Activated CD4-positive, alpha-beta T cell treated with anti-CD3 and anti-CD28 coated beads for 36 hours (primary cell): ENCODE measurements around the gene AIMP1. TPM values are rescaled to one million over a fixed set of nuclear protein-coding genes. Genes with fewer than 3 reads are reported as not detected.
A peak's percentile ranks its signal among the peaks of the same experiment; 100 is the strongest.

Experiments used
- ATAC-seq: fragments of 200-7000 bp; cut with Tn5 transposase; one replicate; pipeline ENCODE4 v1.10.0; 2021; ENCODE audit warnings: mild to moderate bottlenecking, moderate library complexity
- CTCF ChIA-PET: fragments of 350-600 bp; sonication (Branson Sonifier 250); formaldehyde crosslinking; loops from one replicate; lab custom pipeline; 2021; ENCODE audit warnings: antibody characterized with exemption; lab: Charles Lee
- POLR2A ChIA-PET: fragments of 350-600 bp; sonication (Branson Sonifier 250); formaldehyde crosslinking; loops from one replicate; lab custom pipeline; 2021; ENCODE audit warnings: antibody characterized with exemption, inconsistent platforms; lab: Charles Lee
- DNase-seq: peaks from one replicate; pipeline ENCODE4 v3.0.0-alpha.2; 2020
- H3K27ac Mint-ChIP-seq: one replicate; pipeline ENCODE4 v1.8.0; 2021; ENCODE audit warnings: mixed read lengths
- H3K27me3 Mint-ChIP-seq: one replicate; pipeline ENCODE4 v1.8.0; 2021; ENCODE audit warnings: mixed read lengths
- H3K36me3 Mint-ChIP-seq: one replicate; pipeline ENCODE4 v1.8.0; 2021; ENCODE audit warnings: low read depth, mixed read lengths
- H3K4me1 Mint-ChIP-seq: one replicate; pipeline ENCODE4 v1.8.0; 2021; ENCODE audit warnings: mixed read lengths
- H3K4me3 Mint-ChIP-seq: one replicate; pipeline ENCODE4 v1.8.0; 2021; ENCODE audit warnings: mild to moderate bottlenecking, moderate library complexity, mixed read lengths
- H3K9me3 Mint-ChIP-seq: one replicate; pipeline ENCODE4 v1.8.0; 2021; ENCODE audit warnings: low read depth, mixed read lengths
- intact Hi-C, 2 experiments: fragments of 100-400 bp; cut with DNase I in 1 of 2; cut with micrococcal nuclease in 1 of 2; formaldehyde crosslinking; loops; one replicate each; pipeline versions ENCODE4 v1.14.2 to v1.15.1; 2022 to 2024; cut with DNase I, micrococcal nuclease
- total RNA-seq, 2 experiments: library from RNA; stranded (reverse); gene quantifications; one replicate each; pipeline ENCODE4 v1.2.3, GENCODE V29; 2021

Gene AIMP1
- total RNA-seq, 2 experiments from 2014 or later = 41.9 to 69.5 TPM

DNA sequence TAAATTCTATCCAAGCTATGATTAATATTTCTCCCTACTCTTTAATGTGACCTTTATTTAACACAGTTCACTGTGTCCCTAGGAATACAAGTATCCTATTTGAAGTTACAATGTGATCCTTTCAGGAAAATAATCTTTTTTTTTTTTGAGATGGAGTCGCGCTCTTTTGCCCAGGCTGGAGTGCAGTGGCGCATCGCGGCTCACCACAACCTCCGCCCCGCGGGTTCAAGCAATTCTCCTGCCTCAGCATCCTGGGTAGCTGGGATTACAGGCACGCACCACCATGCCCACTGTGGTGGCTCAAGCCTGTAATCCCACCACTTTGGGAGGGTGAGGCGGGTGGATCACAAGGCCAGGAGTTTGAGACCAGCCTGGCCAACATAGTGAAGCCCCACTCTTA, 22.3 kb upstream of the AIMP1 start:
- H3K27ac Mint-ChIP-seq = no peak overlapping the region
- CTCF ChIA-PET = no interaction called here
- H3K4me3 Mint-ChIP-seq = no peak overlapping the region
- intact Hi-C loops = no loop called here
- peaks cover 36% of the 10 kb centered on the region for H3K36me3 Mint-ChIP-seq
- POLR2A ChIA-PET = no interaction called here
- H3K27me3 Mint-ChIP-seq = no peaks in the 10 kb centered on the region
- DNase-seq (no peak), ATAC-seq (no peak)
- no peaks in the 10 kb centered on the region for H3K4me1 Mint-ChIP-seq
- H3K9me3 Mint-ChIP-seq = no peaks in the 10 kb centered on the region

DNA sequence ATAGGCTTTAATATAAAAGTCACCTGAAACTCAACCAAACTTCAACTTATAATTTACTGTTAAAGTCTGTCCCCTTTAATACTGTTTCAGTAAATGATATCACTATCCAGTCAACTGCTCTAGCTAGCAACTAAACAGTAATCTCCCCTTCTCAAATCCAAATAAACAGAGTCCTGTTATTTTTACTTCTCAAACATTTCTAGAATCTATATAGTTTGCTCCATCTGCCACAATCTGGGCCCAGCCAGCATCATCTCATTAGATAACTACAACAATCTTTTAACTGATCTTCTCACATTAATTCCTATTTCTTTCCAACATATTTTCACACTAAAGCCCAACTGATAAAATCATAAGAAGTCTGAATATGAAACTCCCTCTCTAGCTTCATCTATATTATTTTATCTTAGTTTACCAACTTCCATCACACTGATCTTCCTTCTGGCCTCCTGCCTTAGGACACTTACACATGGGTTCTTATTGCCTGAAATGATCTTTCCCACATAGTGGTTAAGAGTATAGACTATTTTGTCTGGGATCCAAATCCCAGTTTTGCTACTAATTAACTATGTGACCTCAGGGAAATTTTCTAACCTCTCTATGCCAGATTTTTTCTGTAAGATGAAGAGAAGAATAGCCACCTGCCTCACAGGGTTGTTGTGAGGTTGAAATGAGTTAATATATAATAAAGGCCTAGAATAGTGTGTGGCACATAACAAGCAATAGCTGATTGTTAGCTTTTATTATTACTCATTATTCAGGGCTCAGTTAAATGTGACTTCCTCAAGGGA, 18.9 kb upstream of the AIMP1 start:
- Mint-ChIP-seq H3K9me3 (no peaks in the 10 kb centered on the region), H3K27me3 (no peaks in the 10 kb centered on the region), H3K36me3 (peaks cover 31% of the 10 kb centered on the region), H3K4me1 (peaks cover 5% of the 10 kb centered on the region), H3K4me3 (no peak overlapping the region), H3K27ac (no peak overlapping the region)
- POLR2A ChIA-PET = no interaction called here
- CTCF ChIA-PET = interaction anchor here (1.7 kb wide), 1 partner anchor 16 kb away, joined by 5 read pairs; no protein-coding TSS in a partner anchor
- no peak for DNase-seq
- no peak for ATAC-seq
- intact Hi-C loops = no loop called here

DNA sequence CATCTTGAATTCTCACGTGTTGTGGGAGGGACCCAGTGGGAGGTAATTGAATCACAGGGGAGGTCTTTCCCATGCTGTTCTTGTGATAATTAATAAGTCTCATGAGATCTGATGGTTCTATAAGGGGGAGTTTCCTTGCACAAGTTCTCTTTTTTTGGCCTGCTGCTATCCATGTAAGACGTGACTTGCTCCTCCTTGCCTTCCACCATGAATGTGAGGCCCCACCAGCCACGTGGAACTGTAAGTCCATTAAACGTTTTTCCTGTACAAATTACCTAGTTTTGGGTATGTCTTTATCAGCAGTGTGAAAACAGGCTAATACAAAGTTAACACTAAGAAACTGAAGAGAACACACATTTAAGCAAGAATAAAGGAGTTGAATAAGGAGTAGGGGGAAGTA, 16.4 kb upstream of the AIMP1 start:
- Mint-ChIP-seq H3K27me3 (no peaks in the 10 kb centered on the region), H3K36me3 (peaks cover 25% of the 10 kb centered on the region), H3K4me1 (peaks cover 12% of the 10 kb centered on the region), H3K9me3 (no peaks in the 10 kb centered on the region), H3K27ac (no peak overlapping the region), H3K4me3 (no peak overlapping the region)
- CTCF ChIA-PET = interaction anchor here (1.1 kb wide), 1 partner anchor 48 kb away, joined by 3 read pairs; no protein-coding TSS in a partner anchor
- ATAC-seq (no peak), DNase-seq (no peak)
- intact Hi-C loops = no loop called here
- POLR2A ChIA-PET = no interaction called here

DNA sequence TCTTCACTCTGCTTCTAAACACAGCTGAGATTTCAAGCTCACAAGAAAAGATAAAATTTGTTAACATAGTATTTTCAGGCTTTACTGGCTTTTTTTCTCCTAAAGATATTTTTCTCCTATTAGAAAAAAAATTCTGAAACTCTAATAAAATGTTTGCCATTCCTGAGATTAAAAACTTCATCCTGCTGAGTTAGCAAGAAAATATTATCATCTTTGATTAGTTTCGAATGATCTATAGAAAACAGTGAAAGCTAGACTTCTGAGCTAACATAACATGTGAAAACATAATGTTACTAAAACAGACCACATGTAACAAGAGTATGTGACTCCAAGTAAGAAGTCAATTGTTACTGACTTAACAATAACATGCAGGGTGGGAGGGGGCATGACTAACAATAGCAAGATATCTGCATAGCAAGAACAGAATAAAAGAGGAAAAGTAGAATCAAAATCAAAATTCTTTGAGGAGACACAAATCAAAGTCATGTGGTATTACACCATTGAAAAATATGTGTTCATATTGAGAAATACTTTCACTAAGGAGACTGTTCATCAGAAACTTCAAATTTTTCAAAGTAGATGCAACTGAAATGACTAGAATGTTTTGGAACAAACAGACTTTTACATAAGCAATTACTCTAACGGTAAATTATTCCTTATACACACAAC, 14.8 kb upstream of the AIMP1 start:
- Mint-ChIP-seq H3K4me3 (no peak overlapping the region), H3K27me3 (no peaks in the 10 kb centered on the region), H3K27ac (no peak overlapping the region), H3K36me3 (peaks cover 25% of the 10 kb centered on the region), H3K4me1 (peaks cover 12% of the 10 kb centered on the region), H3K9me3 (no peaks in the 10 kb centered on the region)
- POLR2A ChIA-PET = interaction anchor here (0.9 kb wide), 1 partner anchor 14 kb away, joined by 3 read pairs; the partner anchor contains the start of gene TBCK
- DNase-seq (no peak), ATAC-seq (peak; percentile 36)
- CTCF ChIA-PET = no interaction called here
- intact Hi-C loops = no loop called here

DNA sequence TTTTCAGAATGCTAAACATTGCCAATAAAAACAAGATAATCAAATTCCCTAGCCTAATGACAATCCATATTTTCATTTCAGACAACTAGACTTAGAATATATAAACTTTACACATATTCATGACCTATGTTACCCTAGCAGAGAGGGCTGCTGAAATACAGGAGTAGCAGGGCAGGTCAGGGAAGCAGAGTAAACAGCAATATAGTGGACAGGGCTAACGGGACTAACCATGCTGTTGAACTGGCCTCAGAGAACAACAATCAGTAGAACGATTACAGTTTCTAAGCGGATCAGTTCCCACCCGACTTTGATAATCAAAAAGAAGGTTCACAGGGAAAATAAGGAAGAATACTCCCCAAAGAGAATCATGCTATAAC, 14.3 kb upstream of the AIMP1 start:
- H3K4me3 Mint-ChIP-seq = no peak overlapping the region
- no peak for DNase-seq
- no peaks in the 10 kb centered on the region for H3K27me3 Mint-ChIP-seq
- H3K9me3 Mint-ChIP-seq = no peaks in the 10 kb centered on the region
- POLR2A ChIA-PET = no interaction called here
- peaks cover 28% of the 10 kb centered on the region for H3K36me3 Mint-ChIP-seq
- ATAC-seq = no peak
- CTCF ChIA-PET = no interaction called here
- H3K27ac Mint-ChIP-seq = no peak overlapping the region
- H3K4me1 Mint-ChIP-seq = peaks cover 12% of the 10 kb centered on the region
- intact Hi-C loops = no loop called here

DNA sequence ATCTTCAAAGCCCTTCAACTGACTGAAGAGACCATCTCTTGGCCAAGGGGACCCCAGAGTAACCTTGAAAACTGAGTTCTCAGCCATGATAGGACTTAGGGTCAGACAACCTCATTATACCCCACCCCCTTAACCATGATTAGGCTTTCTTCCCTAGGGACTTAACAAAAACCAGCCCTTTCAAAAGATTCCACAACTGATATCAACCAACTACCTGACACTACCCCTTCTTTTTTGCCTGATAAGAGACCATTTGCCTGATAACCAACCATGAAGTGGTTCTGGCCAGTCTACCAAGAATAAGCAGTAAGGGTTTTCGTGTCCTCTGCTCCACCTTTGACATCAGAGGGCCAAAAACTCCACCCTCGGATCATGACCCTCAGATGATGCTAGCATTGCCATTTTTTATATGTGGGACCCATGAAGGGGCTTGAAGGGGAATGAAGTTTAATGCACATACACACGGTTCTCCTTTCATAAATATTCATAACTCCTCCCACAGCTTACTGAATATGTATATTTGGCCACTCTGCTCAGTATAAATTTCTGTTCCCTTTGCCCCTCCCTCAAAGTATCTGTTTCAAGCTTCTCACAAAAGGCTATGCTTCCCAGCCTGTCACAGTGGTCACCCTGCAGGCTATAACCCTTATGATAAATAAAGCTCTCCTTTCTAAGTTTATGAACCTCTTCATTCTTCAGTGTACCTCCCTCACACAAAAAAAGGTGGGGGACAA, 12.6 kb upstream of the AIMP1 start:
- H3K4me3 Mint-ChIP-seq = no peak overlapping the region
- ChIA-PET CTCF (no interaction called here), POLR2A (no interaction called here)
- peaks cover 30% of the 10 kb centered on the region for H3K36me3 Mint-ChIP-seq
- peaks cover 15% of the 10 kb centered on the region for H3K4me1 Mint-ChIP-seq
- H3K9me3 Mint-ChIP-seq = no peaks in the 10 kb centered on the region
- no peak overlapping the region for H3K27ac Mint-ChIP-seq
- no peaks in the 10 kb centered on the region for H3K27me3 Mint-ChIP-seq
- DNase-seq (no peak), ATAC-seq (no peak)
- intact Hi-C loops = no loop called here

DNA sequence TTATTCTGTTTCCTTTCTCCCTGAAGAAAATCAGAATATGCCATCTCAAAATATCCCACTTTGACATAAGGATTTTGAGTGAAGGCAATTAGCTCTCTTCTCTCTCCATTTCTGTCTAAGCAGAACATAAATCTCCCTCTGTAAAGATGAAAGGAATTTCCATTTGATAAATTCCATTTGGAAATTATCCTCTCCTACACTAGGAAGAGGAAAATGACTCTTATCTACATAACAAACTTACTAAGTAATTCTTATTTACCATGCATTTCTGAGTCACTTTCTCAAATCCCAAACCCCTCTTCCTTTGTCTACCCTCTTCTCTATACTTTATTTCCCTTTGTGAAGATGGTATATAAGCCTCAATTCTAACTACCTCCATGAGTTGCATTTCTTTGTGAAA, 11.7 kb upstream of the AIMP1 start:
- Mint-ChIP-seq H3K4me3 (no peak overlapping the region), H3K4me1 (peaks cover 15% of the 10 kb centered on the region), H3K27me3 (no peaks in the 10 kb centered on the region), H3K9me3 (no peaks in the 10 kb centered on the region), H3K27ac (no peak overlapping the region), H3K36me3 (peaks cover 30% of the 10 kb centered on the region)
- ATAC-seq = no peak
- intact Hi-C loops = no loop called here
- ChIA-PET CTCF (no interaction called here), POLR2A (no interaction called here)
- no peak for DNase-seq

DNA sequence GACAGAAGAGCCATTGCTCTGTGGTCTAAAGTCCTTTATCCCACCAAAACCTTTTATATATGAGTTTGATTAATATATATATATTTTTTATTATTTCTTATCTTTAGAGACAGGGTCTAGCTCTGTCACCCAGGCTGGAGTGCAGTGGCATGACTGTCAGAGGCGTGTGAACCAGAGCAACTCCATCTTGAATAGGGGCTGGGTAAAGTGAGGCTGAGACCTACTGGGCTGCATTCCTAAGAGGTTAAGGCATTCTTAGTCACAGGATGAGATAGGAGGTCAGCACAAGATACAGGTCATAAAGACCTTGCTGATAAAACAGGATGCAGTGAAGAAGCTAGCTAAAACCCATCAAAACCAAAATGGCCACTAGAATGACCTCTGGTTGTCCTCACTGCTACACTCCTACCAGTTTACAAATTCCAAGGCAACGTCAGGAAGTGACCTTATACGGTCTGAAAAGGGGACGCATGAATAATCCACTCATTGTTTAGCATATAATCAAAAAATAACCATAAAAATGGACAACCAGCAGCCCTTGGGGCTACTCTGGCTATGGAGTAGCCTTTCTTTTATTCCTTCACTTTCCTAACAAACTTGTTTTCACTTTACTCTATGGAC, 10.8 kb upstream of the AIMP1 start:
- peaks cover 25% of the 10 kb centered on the region for H3K36me3 Mint-ChIP-seq
- no peak overlapping the region for H3K27ac Mint-ChIP-seq
- DNase-seq = no peak
- ChIA-PET CTCF (interaction anchor here (1.2 kb wide), 1 partner anchor 15 kb away, joined by 5 read pairs; no protein-coding TSS in a partner anchor), POLR2A (no interaction called here)
- intact Hi-C loops = no loop called here
- peaks cover 19% of the 10 kb centered on the region for H3K4me1 Mint-ChIP-seq
- ATAC-seq = no peak
- no peak overlapping the region for H3K4me3 Mint-ChIP-seq
- H3K9me3 Mint-ChIP-seq = no peaks in the 10 kb centered on the region
- H3K27me3 Mint-ChIP-seq = no peaks in the 10 kb centered on the region

DNA sequence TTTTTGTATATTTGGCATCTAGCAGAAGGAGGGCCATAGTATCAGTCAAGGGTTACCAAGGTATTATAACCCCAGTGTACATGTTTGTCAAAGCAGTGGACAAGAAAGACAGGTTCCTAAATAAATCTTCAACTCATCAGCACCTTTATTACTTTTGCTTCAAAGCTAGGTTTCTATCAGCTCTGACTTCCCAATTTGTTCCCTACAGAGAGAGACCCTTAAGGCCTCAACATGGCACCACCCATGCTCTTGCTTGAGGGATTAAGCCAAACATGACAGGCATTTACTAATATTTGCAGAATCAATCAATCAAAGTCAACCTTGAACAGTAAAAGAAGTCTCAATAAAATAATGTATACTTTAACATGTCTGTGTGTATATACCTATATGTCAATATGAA, 9.8 kb upstream of the AIMP1 start:
- ChIA-PET POLR2A (no interaction called here), CTCF (no interaction called here)
- no peak for ATAC-seq
- Mint-ChIP-seq H3K4me1 (peaks cover 17% of the 10 kb centered on the region), H3K27me3 (no peaks in the 10 kb centered on the region), H3K36me3 (peaks cover 25% of the 10 kb centered on the region), H3K4me3 (no peak overlapping the region), H3K27ac (no peak overlapping the region), H3K9me3 (no peaks in the 10 kb centered on the region)
- intact Hi-C loops = no loop called here
- DNase-seq = no peak

DNA sequence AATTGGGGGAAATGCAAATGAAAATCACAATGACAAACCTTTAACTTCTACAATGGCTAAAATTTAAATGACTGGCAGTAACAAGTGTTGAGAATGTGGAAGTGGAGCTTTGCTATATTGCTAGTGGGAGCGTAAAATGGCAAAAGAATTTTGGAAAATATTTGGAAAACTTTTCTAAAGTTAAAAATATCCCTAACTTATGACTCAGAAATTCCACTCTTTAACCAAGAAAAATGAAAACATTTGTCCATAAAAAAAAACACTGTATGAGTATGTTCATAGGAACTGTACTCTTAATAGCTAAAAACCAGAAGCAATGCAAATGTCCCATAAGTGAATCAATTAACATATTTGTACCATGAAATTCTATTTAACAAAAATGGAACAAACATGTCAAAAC, 4.0 kb upstream of the AIMP1 start:
- Mint-ChIP-seq H3K27me3 (no peaks in the 10 kb centered on the region), H3K4me1 (peaks cover 36% of the 10 kb centered on the region), H3K4me3 (no peak overlapping the region), H3K27ac (no peak overlapping the region), H3K36me3 (peaks cover 12% of the 10 kb centered on the region), H3K9me3 (no peaks in the 10 kb centered on the region)
- no peak for ATAC-seq
- ChIA-PET POLR2A (no interaction called here), CTCF (no interaction called here)
- intact Hi-C loops = loop anchor here in 1 of 2 experiments (10.0 kb wide), 1 partner anchor 608 kb away; the partner anchor contains the start of genes GSTCD and INTS12
- no peak for DNase-seq

DNA sequence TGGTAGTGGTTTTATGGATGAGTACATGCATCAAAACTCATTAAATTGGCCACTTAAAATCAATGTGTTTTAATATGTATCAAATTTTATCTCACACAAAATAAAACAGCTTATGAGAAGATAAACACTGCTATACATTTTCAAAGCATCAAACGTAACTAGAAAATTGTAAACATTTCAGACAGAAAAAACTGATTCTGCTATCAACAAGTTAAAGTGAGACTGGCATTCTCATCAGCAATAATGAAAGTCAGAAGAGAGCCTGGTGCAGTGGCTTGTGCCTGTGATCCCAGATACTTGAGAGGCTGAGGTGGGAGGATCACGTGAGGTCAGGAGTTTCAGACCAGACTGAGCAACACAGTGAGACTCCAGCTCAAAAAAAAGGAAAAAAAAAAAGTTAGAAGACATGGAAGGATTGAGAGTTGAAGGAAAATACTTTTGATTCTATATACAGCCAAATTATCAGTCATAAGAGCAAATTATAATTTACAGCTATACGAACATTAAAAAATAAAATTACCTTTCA, 3.3 kb upstream of the AIMP1 start:
- ATAC-seq (no peak), DNase-seq (peak; percentile 13)
- intact Hi-C loops = loop anchor here in 1 of 2 experiments (10.0 kb wide), 1 partner anchor 608 kb away; the partner anchor contains the start of genes GSTCD and INTS12
- ChIA-PET POLR2A (no interaction called here), CTCF (interaction anchor here (2.1 kb wide), 1 partner anchor 17 kb away, joined by 5 read pairs; no protein-coding TSS in a partner anchor)
- Mint-ChIP-seq H3K27ac (peak overlapping the region; percentile 58), H3K4me3 (no peak overlapping the region), H3K36me3 (peaks cover 10% of the 10 kb centered on the region), H3K9me3 (no peaks in the 10 kb centered on the region), H3K27me3 (no peaks in the 10 kb centered on the region), H3K4me1 (peaks cover 37% of the 10 kb centered on the region)
